Endothelial cell of umbilical vein (primary cell): ENCODE measurements around the gene ALAD. TPM values are rescaled to one million over a fixed set of nuclear protein-coding genes. Genes with fewer than 3 reads are reported as not detected.

Source experiments
- BruUV-seq: library from RNA; stranded (reverse); fragments of 400-500 nt; replicated peaks from 2 replicates; lab custom pipeline; 2021; lab: Mats Ljungman, UMichigan
- CTCF ChIA-PET: fragments of 300-600, 350-600 bp; sonication (Branson Sonifier 250); formaldehyde crosslinking; loops from one replicate; lab custom pipeline; 2021; ENCODE audit warnings: antibody characterized with exemption, inconsistent platforms; lab: Charles Lee
- POLR2A ChIA-PET: fragments of 300-600, 350-600 bp; sonication (Branson Sonifier 250); formaldehyde crosslinking; loops from one replicate; lab custom pipeline; 2021; ENCODE audit warnings: antibody characterized with exemption, inconsistent platforms; lab: Charles Lee
- DNase-seq: peaks from one replicate; pipeline ENCODE4 v3.0.0-alpha.2; 2011; ENCODE audit warnings: low read depth, low spot score
- FAIRE-seq: peaks from 2 replicates; lab custom pipeline; 2011; peaks lifted over from hg19 to GRCh38; lab: Jason Lieb, UNC
- H2AFZ ChIP-seq: 2 replicates; pipeline ENCODE4 v1.6.0; 2012; ENCODE audit warnings: low read depth, low read length, control low read depth, inconsistent platforms
- H3K27ac ChIP-seq: 2 replicates; pipeline ENCODE4 v1.5.1; 2011; ENCODE audit warnings: low read depth, mild to moderate bottlenecking, control low read depth, low read length, moderate library complexity; ENCODE audit not compliant: insufficient read depth
- H3K27me3 ChIP-seq, 2 experiments: 2 replicates each; pipeline versions ENCODE4 v1.6.0 to v1.6.1; 2011; ENCODE audit warnings: low read length in 2 of 2, mixed read lengths in 1 of 2; ENCODE audit not compliant: control insufficient read depth in 2 of 2, insufficient read depth in 2 of 2
- H3K36me3 ChIP-seq, 2 experiments: 2 replicates in 1 of 2; 3 replicates in 1 of 2; pipeline ENCODE4 v1.5.1; 2011; ENCODE audit warnings: low read length in 2 of 2, mild to moderate bottlenecking in 1 of 2, moderate library complexity in 1 of 2; ENCODE audit not compliant: control insufficient read depth in 2 of 2, insufficient read depth in 2 of 2; ENCODE audit errors: extremely low read depth in 1 of 2
- H3K4me1 ChIP-seq: 3 replicates; pipeline ENCODE4 v1.5.1; 2011; ENCODE audit warnings: mild to moderate bottlenecking, low read length; ENCODE audit not compliant: control insufficient read depth, insufficient read depth; ENCODE audit errors: extremely low read depth
- H3K4me2 ChIP-seq: 2 replicates; pipeline ENCODE4 v1.6.1; 2011; ENCODE audit warnings: low read length, control low read depth, mixed read lengths; ENCODE audit not compliant: insufficient read depth
- H3K4me3 ChIP-seq, 3 experiments: fragments of 200-600 bp in 1 of 3; sonication (generic), shearing (Covaris generic) in 1 of 3; replicated peaks in 1 of 3; 2 replicates each; pipeline ENCODE4 v1.5.1; 2011 to 2016; ENCODE audit warnings: control low read depth in 3 of 3, low read length in 3 of 3, mild to moderate bottlenecking in 2 of 3, inconsistent platforms in 1 of 3, low read depth in 1 of 3, moderate library complexity in 1 of 3; ENCODE audit not compliant: insufficient read depth in 1 of 3
- H3K79me2 ChIP-seq: 2 replicates; pipeline ENCODE4 v1.6.0; 2012; ENCODE audit warnings: low read length, inconsistent platforms; ENCODE audit not compliant: control insufficient read depth, insufficient read depth
- H3K9ac ChIP-seq: replicated peaks from 2 replicates; pipeline ENCODE3; 2011; ENCODE audit warnings: low read length, control low read depth; ENCODE audit not compliant: insufficient read depth; ENCODE audit errors: extremely low read depth
- H3K9me1 ChIP-seq: replicated peaks from 3 replicates; pipeline ENCODE4 v1.6.0; 2011; ENCODE audit warnings: mild to moderate bottlenecking, low read length; ENCODE audit not compliant: control insufficient read depth, insufficient read depth; ENCODE audit errors: extremely low read depth
- H3K9me3 ChIP-seq: replicated peaks from 2 replicates; pipeline ENCODE4 v1.5.1; 2012; ENCODE audit warnings: low read length, inconsistent platforms; ENCODE audit not compliant: control insufficient read depth, insufficient read depth
- H4K20me1 ChIP-seq: replicated peaks from 2 replicates; pipeline ENCODE3; 2011; ENCODE audit warnings: mild to moderate bottlenecking, low read length; ENCODE audit not compliant: control insufficient read depth, insufficient read depth; ENCODE audit errors: extremely low read depth
- CTCF ChIP-seq, 2 donors: IDR thresholded peaks; 1 replicate in 1 of 2; 2 replicates in 1 of 2; pipeline ENCODE4 v1.5.1; 2011; ENCODE audit warnings: low read length in 2 of 2, mild to moderate bottlenecking in 2 of 2, moderate library complexity in 2 of 2, control low read depth in 1 of 2, inconsistent platforms in 1 of 2, low read depth in 1 of 2; ENCODE audit not compliant: insufficient read depth in 1 of 2; ENCODE audit errors: extremely low read depth in 1 of 2
- FOS ChIP-seq: IDR thresholded peaks from 2 replicates; pipeline ENCODE4 v1.6.1; 2011; ENCODE audit warnings: mild to moderate bottlenecking, low read length, moderate library complexity, borderline replicate concordance; ENCODE audit not compliant: insufficient read depth
- MAX ChIP-seq: IDR thresholded peaks from 2 replicates; pipeline ENCODE4 v1.6.1; 2011; ENCODE audit not compliant: insufficient read depth, insufficient read length
- POLR2A ChIP-seq: IDR thresholded peaks from 2 replicates; pipeline ENCODE4 v1.6.1; 2012; ENCODE audit warnings: low read depth, mild to moderate bottlenecking, control low read depth, low read length
- POLR2AphosphoS5 ChIP-seq: IDR thresholded peaks from 2 replicates; pipeline ENCODE4 v1.6.1; 2012; ENCODE audit warnings: low read depth, mild to moderate bottlenecking, control low read depth, low read length, moderate library complexity; ENCODE audit not compliant: insufficient read depth
- dilution Hi-C: fragments of 300-500 bp; cut with MboI; formaldehyde crosslinking; loops from one replicate; pipeline ENCODE4 v1.15.0; 2019; ENCODE audit warnings: low sequenced_read_pairs; ENCODE audit not compliant: extremely low pct_ligation_motif_present
- intact Hi-C: fragments of 100-400 bp; cut with micrococcal nuclease; formaldehyde crosslinking; loops from one replicate; pipeline ENCODE4 v1.10.0; 2022
- polyA plus RNA-seq, 4 experiments: library from polyadenylated mRNA; depleted of rRNA in 3 of 4; stranded (reverse) in 3 of 4; unstranded in 1 of 4; fragments of >200 nt; gene quantifications; 2 replicates each; pipeline versions ENCODE4 v1.2.1 to v1.2.3, GENCODE V29; 2011 to 2012; ENCODE audit warnings: missing spikeins in 1 of 4
- total RNA-seq: library from RNA; stranded (reverse); gene quantifications from 2 replicates; pipeline ENCODE4 v1.2.3, GENCODE V29; 2021

Gene ALAD
- total and polyA plus RNA-seq, 2 donors (not counting 3 experiments of a cell fraction or from before 2014, with no cell fraction given), result 12.8 to 29.5 TPM

- ChIA-PET CTCF (interaction anchor here (1.0 to 1.5 kb wide), 2 partner anchors 9 to 274 kb away, joined by 3 to 7 read pairs; partner anchors contain the start of gene ALAD), POLR2A (no interaction called here)
- dilution Hi-C loops (no loop called here), intact Hi-C loops (no loop called here)
- Histone ChIP-seq H3K9ac (no peak overlapping the region), H4K20me1 (no peaks in the 10 kb centered on the region), H3K4me2 (no peak overlapping the region), H3K79me2 (no peaks in the 10 kb centered on the region), H3K9me1 (no peaks in the 10 kb centered on the region), H3K4me1 (peaks cover 7% of the 10 kb centered on the region), H3K27ac (no peak overlapping the region), H3K9me3 (no peaks in the 10 kb centered on the region), H3K4me3 (no peak overlapping the region), H3K36me3 (peaks cover 2 to 11% of the 10 kb centered on the region in 2 experiments), H3K27me3 (no peaks in the 10 kb centered on the region), H2AFZ (no peak overlapping the region)
- no TSS peak for BruUV-seq
- DNase-seq, result no peak
- no peak for TF ChIP-seq POLR2A
- TF ChIP-seq POLR2AphosphoS5, result no peak
- TF ChIP-seq MAX, result no peak
- TF ChIP-seq FOS, result no peak
- TF ChIP-seq CTCF (IDR thresholded peaks at IDR 0.05; ENCODE audit: extremely low read depth in 1 of 2, insufficient read depth in 1 of 2, low read depth in 1 of 2, low read length in 2 of 2), result no peak
- FAIRE-seq, result no peak
These were observed 9.2 kb downstream of the ALAD start for GRCh38 chr9:113391917-113392316.
